GM23248 (cell line): Measurements from ENCODE around the gene SLC6A5. TPM values are rescaled to one million over a fixed set of nuclear protein-coding genes. Genes with fewer than 3 reads are reported as not detected.

Experiments used
- DNase-seq: peaks from one replicate; pipeline ENCODE4 v3.0.0-alpha.2; 2015
- H2AFZ ChIP-seq: fragments of 200-600 bp; sonication (generic); 2 replicates; pipeline ENCODE4 v1.6.1; 2016; ENCODE audit warnings: antibody characterized with exemption
- H3F3A ChIP-seq: fragments of 200-600 bp; sonication (generic); 2 replicates; pipeline ENCODE4 v1.6.1; 2016; ENCODE audit warnings: mild to moderate bottlenecking, antibody characterized with exemption, mixed run types; ENCODE audit not compliant: insufficient read depth
- H3K27ac ChIP-seq: fragments of 200-600 bp; sonication (generic); 2 replicates; pipeline ENCODE4 v1.5.1; 2016; ENCODE audit warnings: mild to moderate bottlenecking
- H3K27me3 ChIP-seq: fragments of 200-600 bp; sonication (generic); replicated peaks from 2 replicates; pipeline ENCODE4 v1.6.1; 2016; ENCODE audit warnings: mild to moderate bottlenecking; ENCODE audit not compliant: insufficient read depth
- H3K36me3 ChIP-seq: fragments of 200-600 bp; sonication (generic); 2 replicates; pipeline ENCODE4 v1.6.1; 2016; ENCODE audit warnings: low read depth, mild to moderate bottlenecking
- H3K4me1 ChIP-seq: fragments of 200-600 bp; sonication (generic); 2 replicates; pipeline ENCODE4 v1.6.1; 2016; ENCODE audit warnings: mild to moderate bottlenecking; ENCODE audit not compliant: insufficient read depth
- H3K4me2 ChIP-seq: fragments of 200-600 bp; sonication (generic); one replicate; pipeline ENCODE4 v1.6.1; 2016; ENCODE audit warnings: mild to moderate bottlenecking; ENCODE audit not compliant: unreplicated experiment
- H3K4me3 ChIP-seq: fragments of 200-600 bp; sonication (generic); 2 replicates; pipeline ENCODE4 v1.5.1; 2016; ENCODE audit warnings: mild to moderate bottlenecking
- H3K79me2 ChIP-seq: fragments of 200-600 bp; sonication (generic); 2 replicates; pipeline ENCODE4 v1.6.1; 2016; ENCODE audit warnings: mild to moderate bottlenecking; ENCODE audit not compliant: insufficient read depth
- H3K9ac ChIP-seq: fragments of 200-600 bp; sonication (generic); 2 replicates; pipeline ENCODE4 v1.6.1; 2016; ENCODE audit warnings: mild to moderate bottlenecking
- H3K9me2 ChIP-seq: fragments of 200-600 bp; sonication (generic); 2 replicates; pipeline ENCODE4 v1.6.1; 2016; ENCODE audit warnings: mixed run types, mild to moderate bottlenecking, moderate library complexity; ENCODE audit not compliant: insufficient read depth
- H3K9me3 ChIP-seq: fragments of 200-600 bp; sonication (generic); one replicate; pipeline ENCODE4 v1.6.1; 2017; ENCODE audit warnings: low read depth
- H4K20me1 ChIP-seq: fragments of 200-600 bp; sonication (generic); 2 replicates; pipeline ENCODE4 v1.6.0; 2016; ENCODE audit not compliant: insufficient read depth
- EZH2 ChIP-seq: fragments of 200-600 bp; sonication (generic); IDR thresholded peaks from 2 replicates; pipeline ENCODE4 v1.6.1; 2018; ENCODE audit warnings: antibody characterized with exemption, mild to moderate bottlenecking; ENCODE audit not compliant: insufficient read depth, poor library complexity, severe bottlenecking
- EZH2phosphoT487 ChIP-seq: fragments of 200-600 bp; sonication (generic); IDR thresholded peaks from 2 replicates; pipeline ENCODE4 v1.6.1; 2018; ENCODE audit warnings: antibody characterized with exemption, moderate library complexity, mild to moderate bottlenecking, low read depth; ENCODE audit not compliant: insufficient read depth
- WGBS, 2 experiments: methylation state at CpG; one replicate each; pipeline ENCODE4 v1.1.6; 2015 to 2017; ENCODE audit warnings: low lambda C conversion rate in 2 of 2, low coverage in 1 of 2; ENCODE audit errors: missing lambda C conversion rate in 2 of 2; 5-methylcytosine and 5-hydroxymethylcytosine counted together
- in situ Hi-C: fragments of 300-500 bp; cut with MboI; formaldehyde crosslinking; loops from 2 replicates; pipeline ENCODE4 v1.15.0; 2020
- polyA plus RNA-seq: library from polyadenylated mRNA; unstranded; fragments of >200 nt; fragmentation: Nextera tagmentation; extraction: Ambion mirVana; gene quantifications from 2 replicates; pipeline ENCODE4 v1.2.1, GENCODE V29; 2016
- total RNA-seq: library from RNA; depleted of rRNA; stranded (reverse); fragments of >200 nt; shearing (Covaris generic); gene quantifications from 2 replicates; pipeline ENCODE4 v1.2.3, GENCODE V29; 2014

Gene SLC6A5
- total and polyA plus RNA-seq, 2 experiments from 2014 or later: not detected

GRCh38 chr11:20623252-20623651, 23.8 kb downstream of the SLC6A5 start:
- H3F3A ChIP-seq: no peaks in the 10 kb centered on the region
- no peak for TF ChIP-seq EZH2
- TF ChIP-seq EZH2phosphoT487: no peak
- H3K79me2 ChIP-seq: no peaks in the 10 kb centered on the region
- DNase-seq: no peak
- no peaks in the 10 kb centered on the region for H3K9me3 ChIP-seq
- H3K9me2 ChIP-seq: no peaks in the 10 kb centered on the region
- H2AFZ ChIP-seq: no peak overlapping the region
- H3K4me2 ChIP-seq: no peak overlapping the region
- H3K27ac ChIP-seq: no peak overlapping the region
- no peaks in the 10 kb centered on the region for H4K20me1 ChIP-seq
- no peak overlapping the region for H3K4me3 ChIP-seq
- no peaks in the 10 kb centered on the region for H3K4me1 ChIP-seq
- 22 to 24% methylated on average over 4 of the region's 4 CpGs for WGBS, 2 experiments
- 0 out of 2 replicates have a peak, but pooled peaks cover 5% of the 10 kb centered on the region for H3K27me3 ChIP-seq
- no peak overlapping the region for H3K9ac ChIP-seq
- in situ Hi-C loops: no loop called here
- H3K36me3 ChIP-seq: no peaks in the 10 kb centered on the region

GRCh38 chr11:20626279-20626678, 26.9 kb downstream of the SLC6A5 start:
- Histone ChIP-seq H2AFZ (no peak overlapping the region), H3K36me3 (no peaks in the 10 kb centered on the region), H3K27ac (no peak overlapping the region), H4K20me1 (no peaks in the 10 kb centered on the region), H3K27me3 (0 out of 2 replicates have a peak, but pooled peaks cover 5% of the 10 kb centered on the region), H3K79me2 (no peaks in the 10 kb centered on the region), H3K9me2 (no peaks in the 10 kb centered on the region), H3K4me3 (no peak overlapping the region), H3F3A (no peaks in the 10 kb centered on the region), H3K4me1 (no peaks in the 10 kb centered on the region), H3K9me3 (no peaks in the 10 kb centered on the region), H3K4me2 (no peak overlapping the region), H3K9ac (no peak overlapping the region)
- DNase-seq: no peak
- 34 to 37% methylated on average over 4 of the region's 4 CpGs for WGBS, 2 experiments
- in situ Hi-C loops: loop anchor here (25.0 kb wide), 1 partner anchor 886 kb away; no protein-coding TSS in a partner anchor
- TF ChIP-seq EZH2: no peak
- TF ChIP-seq EZH2phosphoT487: no peak

- Histone ChIP-seq H3F3A (no peaks in the 10 kb centered on the region), H4K20me1 (no peaks in the 10 kb centered on the region), H3K4me3 (no peak overlapping the region), H3K4me1 (no peaks in the 10 kb centered on the region), H3K9ac (no peak overlapping the region), H3K27me3 (0 out of 2 replicates have a peak, but pooled peaks cover 5% of the 10 kb centered on the region), H2AFZ (no peak overlapping the region), H3K4me2 (no peak overlapping the region), H3K9me3 (no peaks in the 10 kb centered on the region), H3K79me2 (no peaks in the 10 kb centered on the region), H3K27ac (no peak overlapping the region), H3K36me3 (no peaks in the 10 kb centered on the region), H3K9me2 (no peaks in the 10 kb centered on the region)
- DNase-seq: no peak
- TF ChIP-seq EZH2: no peak
- TF ChIP-seq EZH2phosphoT487: no peak
- in situ Hi-C loops: loop anchor here (25.0 kb wide), 1 partner anchor 885 kb away; no protein-coding TSS in a partner anchor
- WGBS, 2 experiments: 26 to 27% methylated on average over 3 of the region's 3 CpGs
Observed at GRCh38 chr11:20627026-20627425, 27.6 kb downstream of the SLC6A5 start.

- TF ChIP-seq EZH2 (no peak), EZH2phosphoT487 (no peak)
- Histone ChIP-seq H3F3A (no peaks in the 10 kb centered on the region), H4K20me1 (no peaks in the 10 kb centered on the region), H3K27ac (no peak overlapping the region), H3K36me3 (no peaks in the 10 kb centered on the region), H3K79me2 (no peaks in the 10 kb centered on the region), H3K4me3 (no peak overlapping the region), H3K9me3 (no peaks in the 10 kb centered on the region), H3K9me2 (no peaks in the 10 kb centered on the region), H3K27me3 (0 out of 2 replicates have a peak, but pooled peaks cover 5% of the 10 kb centered on the region), H3K9ac (no peak overlapping the region), H2AFZ (no peak overlapping the region), H3K4me1 (no peaks in the 10 kb centered on the region), H3K4me2 (no peak overlapping the region)
- no peak for DNase-seq
- WGBS, 2 experiments: 25 to 27% methylated on average over 3 of the region's 3 CpGs
- in situ Hi-C loops: loop anchor here (25.0 kb wide), 1 partner anchor 885 kb away; no protein-coding TSS in a partner anchor
Observed at GRCh38 chr11:20627701-20628100, 28.3 kb downstream of the SLC6A5 start.
